H9 (cell line): ENCODE measurements around the gene CD48. TPM values are rescaled to one million over a fixed set of nuclear protein-coding genes. Genes with fewer than 3 reads are reported as not detected.

ENCODE experiments used
- DNase-seq: peaks from one replicate; pipeline ENCODE4 v3.0.0-alpha.2; 2017
- H2AFZ ChIP-seq: one replicate; pipeline ENCODE4 v1.6.1; 2013; ENCODE audit warnings: mild to moderate bottlenecking, low read length, control low read depth, moderate library complexity
- H2AK5ac ChIP-seq: 2 replicates; pipeline ENCODE4 v1.6.1; 2013; ENCODE audit warnings: low read length, control low read depth, mixed read lengths; ENCODE audit not compliant: insufficient read length
- H2BK120ac ChIP-seq: one replicate; pipeline ENCODE4 v1.6.1; 2013; ENCODE audit warnings: low read depth, mild to moderate bottlenecking, low read length, control low read depth, inconsistent platforms; ENCODE audit not compliant: poor library complexity, severe bottlenecking
- H2BK12ac ChIP-seq: 2 replicates; pipeline ENCODE4 v1.6.1; 2013; ENCODE audit warnings: low read length, control low read depth, mixed read lengths, low read depth; ENCODE audit not compliant: insufficient read length
- H2BK15ac ChIP-seq: 2 replicates; pipeline ENCODE4 v1.6.1; 2013; ENCODE audit warnings: low read depth, low read length, control low read depth
- H2BK20ac ChIP-seq: one replicate; pipeline ENCODE4 v1.6.1; 2013; ENCODE audit warnings: low read depth, mild to moderate bottlenecking, low read length, control low read depth, inconsistent platforms; ENCODE audit not compliant: poor library complexity, severe bottlenecking
- H2BK5ac ChIP-seq: 2 replicates; pipeline ENCODE4 v1.6.1; 2013; ENCODE audit warnings: low read length, control low read depth, mixed read lengths; ENCODE audit not compliant: insufficient read length
- H3K14ac ChIP-seq: 2 replicates; pipeline ENCODE4 v1.6.1; 2013; ENCODE audit warnings: low read length, control low read depth; ENCODE audit not compliant: insufficient read depth
- H3K18ac ChIP-seq: 2 replicates; pipeline ENCODE4 v1.6.1; 2013; ENCODE audit warnings: low read depth, mild to moderate bottlenecking, mixed read lengths, low read length, control low read depth; ENCODE audit not compliant: insufficient read length
- H3K23ac ChIP-seq: 2 replicates; pipeline ENCODE4 v1.6.1; 2013; ENCODE audit warnings: low read length, control low read depth, mixed read lengths, low read depth; ENCODE audit not compliant: insufficient read length
- H3K23me2 ChIP-seq: 2 replicates; pipeline ENCODE4 v1.6.1; 2013; ENCODE audit warnings: low read depth, mild to moderate bottlenecking, mixed read lengths, low read length, control low read depth; ENCODE audit not compliant: insufficient read length, poor library complexity, severe bottlenecking
- H3K27ac ChIP-seq: 2 replicates; pipeline ENCODE4 v1.5.1; 2013; ENCODE audit warnings: low read length, control low read depth, mixed read lengths, low read depth; ENCODE audit not compliant: insufficient read length
- H3K27me3 ChIP-seq: 2 replicates; pipeline ENCODE4 v1.6.1; 2013; ENCODE audit warnings: low read length, control low read depth, inconsistent platforms; ENCODE audit not compliant: insufficient read depth
- H3K4ac ChIP-seq: 2 replicates; pipeline ENCODE4 v1.6.1; 2013; ENCODE audit warnings: low read depth, mild to moderate bottlenecking, control low read depth, inconsistent platforms, low read length, moderate library complexity
- H3K4me1 ChIP-seq: 2 replicates; pipeline ENCODE4 v1.6.1; 2013; ENCODE audit warnings: low read length, control low read depth, inconsistent platforms; ENCODE audit not compliant: insufficient read depth
- H3K4me2 ChIP-seq: 2 replicates; pipeline ENCODE4 v1.6.1; 2013; ENCODE audit warnings: low read length, control low read depth, mixed read lengths; ENCODE audit not compliant: insufficient read length, insufficient read depth
- H3K56ac ChIP-seq: 2 replicates; pipeline ENCODE4 v1.6.1; 2013; ENCODE audit warnings: low read depth, mild to moderate bottlenecking, mixed read lengths, low read length, control low read depth; ENCODE audit not compliant: insufficient read length
- H3K79me1 ChIP-seq: 2 replicates; pipeline ENCODE4 v1.6.1; 2013; ENCODE audit warnings: low read depth, mild to moderate bottlenecking, moderate library complexity, low read length, control low read depth, inconsistent platforms; ENCODE audit not compliant: insufficient read depth, poor library complexity, severe bottlenecking
- H3K79me2 ChIP-seq: 2 replicates; pipeline ENCODE4 v1.6.1; 2013; ENCODE audit warnings: low read length, control low read depth, inconsistent platforms; ENCODE audit not compliant: insufficient read depth
- H3K9ac ChIP-seq: 2 replicates; pipeline ENCODE4 v1.6.1; 2013; ENCODE audit warnings: low read length, control low read depth, mixed read lengths; ENCODE audit not compliant: insufficient read length; ENCODE audit errors: extremely low read depth
- H3K9me3 ChIP-seq: one replicate; pipeline ENCODE4 v1.6.1; 2013; ENCODE audit warnings: low read depth, low read length, inconsistent platforms; ENCODE audit not compliant: control insufficient read depth
- H3T11ph ChIP-seq: one replicate; pipeline ENCODE4 v1.6.1; 2013; ENCODE audit warnings: mild to moderate bottlenecking, low read length, control low read depth, inconsistent platforms
- H4K20me1 ChIP-seq: one replicate; pipeline ENCODE4 v1.6.1; 2013; ENCODE audit not compliant: control insufficient read depth, insufficient read length, insufficient read depth
- H4K5ac ChIP-seq: 2 replicates; pipeline ENCODE4 v1.6.1; 2013; ENCODE audit warnings: low read depth, mild to moderate bottlenecking, mixed read lengths, low read length, control low read depth; ENCODE audit not compliant: insufficient read length
- H4K8ac ChIP-seq: replicated peaks from 2 replicates; pipeline ENCODE4 v1.6.1; 2013; ENCODE audit warnings: low read length, control low read depth, mixed read lengths, low read depth; ENCODE audit not compliant: insufficient read length
- H4K91ac ChIP-seq: 2 replicates; pipeline ENCODE4 v1.6.1; 2013; ENCODE audit warnings: low read depth, mild to moderate bottlenecking, moderate library complexity, mixed read lengths, low read length, control low read depth; ENCODE audit not compliant: insufficient read length
- H3K27ac Mint-ChIP-seq, 3 experiments: 2 replicates in 2 of 3; 3 replicates in 1 of 3; pipeline ENCODE4 v1.8.0; 2020 to 2021; ENCODE audit warnings: mixed read lengths in 3 of 3, mild to moderate bottlenecking in 1 of 3, moderate library complexity in 1 of 3
- H3K27me3 Mint-ChIP-seq: 2 replicates; pipeline ENCODE4 v1.8.0; 2021; ENCODE audit warnings: low read depth, mild to moderate bottlenecking, moderate library complexity, mixed read lengths
- H3K36me3 Mint-ChIP-seq, 3 experiments: 2 replicates in 2 of 3; 3 replicates in 1 of 3; pipeline ENCODE4 v1.8.0; 2020 to 2021; ENCODE audit warnings: low read depth in 3 of 3, mixed read lengths in 3 of 3; ENCODE audit not compliant: insufficient read depth in 1 of 3
- H3K4me1 Mint-ChIP-seq, 2 experiments: 2 replicates each; pipeline ENCODE4 v1.8.0; 2020; ENCODE audit warnings: mixed read lengths in 2 of 2
- H3K4me3 Mint-ChIP-seq, 2 experiments: 2 replicates in 1 of 2; 3 replicates in 1 of 2; pipeline ENCODE4 v1.8.0; 2020 to 2021; ENCODE audit warnings: mild to moderate bottlenecking in 2 of 2, mixed read lengths in 2 of 2, moderate library complexity in 1 of 2
- H3K9me3 Mint-ChIP-seq, 2 experiments: 2 replicates in 1 of 2; 3 replicates in 1 of 2; pipeline ENCODE4 v1.8.0; 2020; ENCODE audit warnings: mild to moderate bottlenecking in 2 of 2, mixed read lengths in 2 of 2, moderate library complexity in 1 of 2
- WGBS: extraction: QIAGEN DNeasy Blood & Tissue Kit; methylation state at CpG from one replicate; pipeline ENCODE4 v1.1.7; 2013; ENCODE audit warnings: missing lambda C conversion rate, low lambda C conversion rate, mixed read lengths; ENCODE audit not compliant: insufficient read length; ENCODE audit errors: extremely low coverage; 5-methylcytosine and 5-hydroxymethylcytosine counted together
- total RNA-seq: library from RNA; stranded (reverse); gene quantifications from 2 replicates; pipeline ENCODE4 v1.2.1, GENCODE V29; 2021
- TF ChIP-seq, protein P1 (sequence below): fragments of 200-600 bp; sonication (generic); conservative IDR thresholded peaks from 3 replicates; pipeline ENCODE4 v1.8.0; 2021; ENCODE audit warnings: antibody characterized with exemption, mild to moderate bottlenecking

Gene CD48
- total RNA-seq, 1 experiment from 2014 or later, result not detected

DNA sequence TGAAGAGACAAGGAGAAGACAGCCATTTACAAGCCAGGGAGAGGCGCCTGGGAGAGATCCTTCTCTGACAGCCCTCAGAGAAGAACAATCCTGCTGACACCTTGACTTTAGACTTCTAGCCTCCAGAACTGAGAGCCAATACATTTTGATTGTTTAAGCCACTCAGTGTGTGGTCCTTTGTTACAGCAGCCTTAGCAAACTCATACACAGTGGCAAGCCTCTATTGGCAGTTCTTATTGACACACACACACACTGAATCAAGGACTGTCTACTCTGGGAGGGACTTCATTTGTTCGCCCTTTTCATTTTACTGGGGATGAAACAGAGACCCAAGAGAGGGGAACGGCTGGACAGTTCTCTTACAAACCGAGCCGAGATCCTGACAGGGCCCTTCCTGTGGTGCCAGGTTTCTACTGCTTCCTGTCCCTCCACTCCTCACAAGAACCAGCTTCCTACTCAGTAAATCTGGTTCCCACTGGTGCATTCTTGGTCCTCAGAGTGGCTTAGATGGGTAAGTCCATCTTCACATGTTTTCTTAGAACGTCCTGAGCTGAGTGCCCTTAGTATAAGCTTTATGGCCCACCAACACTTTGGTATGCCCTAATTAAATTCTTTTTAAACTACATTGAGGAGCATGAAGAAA is 79.5 kb downstream of the CD48 start:
- H3K4me3 Mint-ChIP-seq, result no peak overlapping the region
- Histone ChIP-seq H2AK5ac (no peak overlapping the region), H3K4me1 (no peaks in the 10 kb centered on the region; the same call in 1 of the 2 replicates), H2BK5ac (no peak overlapping the region), H3K27me3 (no peaks in the 10 kb centered on the region; the same call in 1 of the 2 replicates), H2BK20ac (no peak overlapping the region), H2AFZ (no peak overlapping the region), H3K14ac (no peak overlapping the region), H3K79me2 (no peaks in the 10 kb centered on the region), H3K23me2 (no peaks in the 10 kb centered on the region), H3K4me2 (no peak overlapping the region), H3K9ac (no peak overlapping the region), H2BK120ac (no peak overlapping the region), H3K27ac (no peak overlapping the region), H2BK12ac (no peak overlapping the region), H4K20me1 (no peaks in the 10 kb centered on the region), H4K8ac (no peak overlapping the region), H2BK15ac (no peak overlapping the region), H4K91ac (no peak overlapping the region), H3T11ph (no peak overlapping the region), H3K4ac (no peak overlapping the region), H3K56ac (no peak overlapping the region), H3K18ac (no peak overlapping the region), H3K23ac (no peak overlapping the region), H4K5ac (no peak overlapping the region), H3K9me3 (no peaks in the 10 kb centered on the region), H3K79me1 (no peaks in the 10 kb centered on the region)
- no peak overlapping the region for H3K27ac Mint-ChIP-seq
- no peak for DNase-seq
- no CpG with 5 or more reads among the region's 6 CpGs for WGBS
- no peaks in the 10 kb centered on the region; a peak in 1 of 5 replicates for H3K9me3 Mint-ChIP-seq
- H3K27me3 Mint-ChIP-seq, result peaks cover 1% of the 10 kb centered on the region; the same call in 1 of the 2 replicates
- H3K4me1 Mint-ChIP-seq, result peaks cover 5% of the 10 kb centered on the region in 2 experiments; a peak in 2 of 4 replicates
- H3K36me3 Mint-ChIP-seq, result no peaks in the 10 kb centered on the region; a peak in 1 of 7 replicates
- TF ChIP-seq, protein P1, sequence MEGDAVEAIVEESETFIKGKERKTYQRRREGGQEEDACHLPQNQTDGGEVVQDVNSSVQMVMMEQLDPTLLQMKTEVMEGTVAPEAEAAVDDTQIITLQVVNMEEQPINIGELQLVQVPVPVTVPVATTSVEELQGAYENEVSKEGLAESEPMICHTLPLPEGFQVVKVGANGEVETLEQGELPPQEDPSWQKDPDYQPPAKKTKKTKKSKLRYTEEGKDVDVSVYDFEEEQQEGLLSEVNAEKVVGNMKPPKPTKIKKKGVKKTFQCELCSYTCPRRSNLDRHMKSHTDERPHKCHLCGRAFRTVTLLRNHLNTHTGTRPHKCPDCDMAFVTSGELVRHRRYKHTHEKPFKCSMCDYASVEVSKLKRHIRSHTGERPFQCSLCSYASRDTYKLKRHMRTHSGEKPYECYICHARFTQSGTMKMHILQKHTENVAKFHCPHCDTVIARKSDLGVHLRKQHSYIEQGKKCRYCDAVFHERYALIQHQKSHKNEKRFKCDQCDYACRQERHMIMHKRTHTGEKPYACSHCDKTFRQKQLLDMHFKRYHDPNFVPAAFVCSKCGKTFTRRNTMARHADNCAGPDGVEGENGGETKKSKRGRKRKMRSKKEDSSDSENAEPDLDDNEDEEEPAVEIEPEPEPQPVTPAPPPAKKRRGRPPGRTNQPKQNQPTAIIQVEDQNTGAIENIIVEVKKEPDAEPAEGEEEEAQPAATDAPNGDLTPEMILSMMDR, result no peak
